ENCODE data around the gene LRCH3. TPM values are rescaled to one million over a fixed set of nuclear protein-coding genes. Genes with fewer than 3 reads are reported as not detected.

LRCH3 gene
- total RNA-seq, 1 experiment from 2014 or later = 164 TPM

- H3K27me3 ChIP-seq (ENCODE audit: low read length) = no peaks in the 10 kb centered on the region
- no peaks in the 10 kb centered on the region for H3K9me3 ChIP-seq (ENCODE audit: low read length)
- DNase-seq = no peak
- no peak overlapping the region for H3K4me3 ChIP-seq (ENCODE audit: low read length)
- H3K4me2 ChIP-seq (ENCODE audit: low read depth, low read length, poor library complexity, severe bottlenecking) = no peak overlapping the region
- H3K27ac ChIP-seq (ENCODE audit: low read length) = no peak overlapping the region
- no peak overlapping the region for H3K9ac ChIP-seq (ENCODE audit: low read length)
- no peaks in the 10 kb centered on the region for H3K9me2 ChIP-seq (replicated peaks; ENCODE audit: insufficient read depth, low read length)
- H4K20me1 ChIP-seq (ENCODE audit: insufficient read depth, low read depth, low read length) = no peaks in the 10 kb centered on the region
- H2AFZ ChIP-seq (ENCODE audit: low read length) = no peak overlapping the region
- no peaks in the 10 kb centered on the region for H3K4me1 ChIP-seq (ENCODE audit: low read length)
- H3K36me3 ChIP-seq (ENCODE audit: insufficient read depth, low read length) = peaks cover 54% of the 10 kb centered on the region
- H3K79me2 ChIP-seq (ENCODE audit: low read length) = peaks cover 24% of the 10 kb centered on the region; the same call in 1 of the 2 replicates
These were observed 39.4 kb downstream of the LRCH3 start for GRCh38 chr3:197830308-197830966.

- H3K79me2 ChIP-seq (ENCODE audit: low read length) = peaks cover 26% of the 10 kb centered on the region
- H3K9me3 ChIP-seq (ENCODE audit: low read length) = no peaks in the 10 kb centered on the region
- H4K20me1 ChIP-seq (ENCODE audit: insufficient read depth, low read depth, low read length) = no peaks in the 10 kb centered on the region
- no peaks in the 10 kb centered on the region for H3K4me1 ChIP-seq (ENCODE audit: low read length)
- DNase-seq = no peak
- no peak overlapping the region for H3K9ac ChIP-seq (ENCODE audit: low read length)
- H3K9me2 ChIP-seq (replicated peaks; ENCODE audit: insufficient read depth, low read length) = no peaks in the 10 kb centered on the region
- H3K27ac ChIP-seq (ENCODE audit: low read length) = no peak overlapping the region
- H3K4me2 ChIP-seq (ENCODE audit: low read depth, low read length, poor library complexity, severe bottlenecking) = no peak overlapping the region
- no peak overlapping the region for H2AFZ ChIP-seq (ENCODE audit: low read length)
- peaks cover 59% of the 10 kb centered on the region for H3K36me3 ChIP-seq (ENCODE audit: insufficient read depth, low read length)
- no peaks in the 10 kb centered on the region for H3K27me3 ChIP-seq (ENCODE audit: low read length)
- no peak overlapping the region for H3K4me3 ChIP-seq (ENCODE audit: low read length)
These were observed 39.9 kb downstream of the LRCH3 start for GRCh38 chr3:197830967-197831313.

- H3K79me2 ChIP-seq (ENCODE audit: low read length) = peaks cover 33% of the 10 kb centered on the region
- DNase-seq = no peak
- no peak overlapping the region for H3K4me3 ChIP-seq (ENCODE audit: low read length)
- no peaks in the 10 kb centered on the region for H4K20me1 ChIP-seq (ENCODE audit: insufficient read depth, low read depth, low read length)
- no peak overlapping the region for H3K9ac ChIP-seq (ENCODE audit: low read length)
- H3K9me3 ChIP-seq (ENCODE audit: low read length) = no peaks in the 10 kb centered on the region
- no peaks in the 10 kb centered on the region for H3K9me2 ChIP-seq (replicated peaks; ENCODE audit: insufficient read depth, low read length)
- no peak overlapping the region for H3K4me2 ChIP-seq (ENCODE audit: low read depth, low read length, poor library complexity, severe bottlenecking)
- no peak overlapping the region for H2AFZ ChIP-seq (ENCODE audit: low read length)
- H3K4me1 ChIP-seq (ENCODE audit: low read length) = no peaks in the 10 kb centered on the region
- peaks cover 61% of the 10 kb centered on the region for H3K36me3 ChIP-seq (ENCODE audit: insufficient read depth, low read length)
- no peak overlapping the region for H3K27ac ChIP-seq (ENCODE audit: low read length)
- H3K27me3 ChIP-seq (ENCODE audit: low read length) = no peaks in the 10 kb centered on the region
These were observed 43.1 kb downstream of the LRCH3 start for GRCh38 chr3:197833930-197834715.

GRCh38 chr3:197835509-197835908, 44.5 kb downstream of the LRCH3 start:
- Histone ChIP-seq H3K36me3 (ENCODE audit: insufficient read depth, low read length) (peaks cover 68% of the 10 kb centered on the region), H4K20me1 (ENCODE audit: insufficient read depth, low read depth, low read length) (no peaks in the 10 kb centered on the region), H3K4me3 (ENCODE audit: low read length) (no peak overlapping the region), H3K4me2 (ENCODE audit: low read depth, low read length, poor library complexity, severe bottlenecking) (no peak overlapping the region), H3K27ac (ENCODE audit: low read length) (no peak overlapping the region), H3K9me2 (replicated peaks; ENCODE audit: insufficient read depth, low read length) (no peaks in the 10 kb centered on the region), H3K79me2 (ENCODE audit: low read length) (peaks cover 33% of the 10 kb centered on the region), H3K9ac (ENCODE audit: low read length) (no peak overlapping the region), H3K27me3 (ENCODE audit: low read length) (no peaks in the 10 kb centered on the region), H3K9me3 (ENCODE audit: low read length) (no peaks in the 10 kb centered on the region), H2AFZ (ENCODE audit: low read length) (no peak overlapping the region), H3K4me1 (ENCODE audit: low read length) (no peaks in the 10 kb centered on the region)
- no peak for DNase-seq

GRCh38 chr3:197836244-197836643, 45.2 kb downstream of the LRCH3 start:
- H3K9ac ChIP-seq (ENCODE audit: low read length) = no peak overlapping the region

GRCh38 chr3:197837282-197837681, 46.2 kb downstream of the LRCH3 start:
- no peak overlapping the region for H3K4me3 ChIP-seq (ENCODE audit: low read length)
- H3K36me3 ChIP-seq (ENCODE audit: insufficient read depth, low read length) = peaks cover 76% of the 10 kb centered on the region
- H4K20me1 ChIP-seq (ENCODE audit: insufficient read depth, low read depth, low read length) = no peaks in the 10 kb centered on the region
- H3K27ac ChIP-seq (ENCODE audit: low read length) = no peak overlapping the region
- H3K4me1 ChIP-seq (ENCODE audit: low read length) = no peaks in the 10 kb centered on the region
- DNase-seq = no peak
- H3K9me2 ChIP-seq (replicated peaks; ENCODE audit: insufficient read depth, low read length) = no peaks in the 10 kb centered on the region
- H3K4me2 ChIP-seq (ENCODE audit: low read depth, low read length, poor library complexity, severe bottlenecking) = no peak overlapping the region
- H3K9me3 ChIP-seq (ENCODE audit: low read length) = no peaks in the 10 kb centered on the region
- no peak overlapping the region for H2AFZ ChIP-seq (ENCODE audit: low read length)
- no peaks in the 10 kb centered on the region for H3K27me3 ChIP-seq (ENCODE audit: low read length)
- H3K9ac ChIP-seq (ENCODE audit: low read length) = no peak overlapping the region
- peaks cover 43% of the 10 kb centered on the region for H3K79me2 ChIP-seq (ENCODE audit: low read length)

More at GRCh38 chr3:197836244-197836643, 45.2 kb downstream of the LRCH3 start:
- peaks cover 72% of the 10 kb centered on the region for H3K36me3 ChIP-seq (ENCODE audit: insufficient read depth, low read length)
- DNase-seq = no peak
- no peaks in the 10 kb centered on the region for H3K4me1 ChIP-seq (ENCODE audit: low read length)
- no peaks in the 10 kb centered on the region for H3K9me2 ChIP-seq (replicated peaks; ENCODE audit: insufficient read depth, low read length)
- no peak overlapping the region for H3K27ac ChIP-seq (ENCODE audit: low read length)
- H3K4me3 ChIP-seq (ENCODE audit: low read length) = no peak overlapping the region
- H2AFZ ChIP-seq (ENCODE audit: low read length) = no peak overlapping the region
- no peaks in the 10 kb centered on the region for H3K27me3 ChIP-seq (ENCODE audit: low read length)
- H3K9me3 ChIP-seq (ENCODE audit: low read length) = no peaks in the 10 kb centered on the region
- H4K20me1 ChIP-seq (ENCODE audit: insufficient read depth, low read depth, low read length) = no peaks in the 10 kb centered on the region
- H3K79me2 ChIP-seq (ENCODE audit: low read length) = peaks cover 39% of the 10 kb centered on the region
- H3K4me2 ChIP-seq (ENCODE audit: low read depth, low read length, poor library complexity, severe bottlenecking) = no peak overlapping the region

- Histone ChIP-seq H3K9me2 (replicated peaks; ENCODE audit: insufficient read depth, low read length) (no peaks in the 10 kb centered on the region), H3K9ac (ENCODE audit: low read length) (no peak overlapping the region), H3K27ac (ENCODE audit: low read length) (no peak overlapping the region), H4K20me1 (ENCODE audit: insufficient read depth, low read depth, low read length) (no peaks in the 10 kb centered on the region), H3K9me3 (ENCODE audit: low read length) (no peaks in the 10 kb centered on the region), H3K4me2 (ENCODE audit: low read depth, low read length, poor library complexity, severe bottlenecking) (no peak overlapping the region), H2AFZ (ENCODE audit: low read length) (no peak overlapping the region), H3K4me3 (ENCODE audit: low read length) (no peak overlapping the region), H3K27me3 (ENCODE audit: low read length) (no peaks in the 10 kb centered on the region), H3K79me2 (ENCODE audit: low read length) (peaks cover 26% of the 10 kb centered on the region), H3K36me3 (ENCODE audit: insufficient read depth, low read length) (peaks cover 63% of the 10 kb centered on the region), H3K4me1 (ENCODE audit: low read length) (no peaks in the 10 kb centered on the region)
- DNase-seq = no peak
These were observed 50.7 kb downstream of the LRCH3 start for GRCh38 chr3:197841789-197842188.

- H3K4me2 ChIP-seq (ENCODE audit: low read depth, low read length, poor library complexity, severe bottlenecking) = no peak overlapping the region
- H3K27me3 ChIP-seq (ENCODE audit: low read length) = no peaks in the 10 kb centered on the region
- peaks cover 69% of the 10 kb centered on the region for H3K36me3 ChIP-seq (ENCODE audit: insufficient read depth, low read length)
- no peak overlapping the region for H2AFZ ChIP-seq (ENCODE audit: low read length)
- no peak overlapping the region for H3K9ac ChIP-seq (ENCODE audit: low read length)
- no peak for DNase-seq
- no peaks in the 10 kb centered on the region for H3K9me3 ChIP-seq (ENCODE audit: low read length)
- no peak overlapping the region for H3K4me3 ChIP-seq (ENCODE audit: low read length)
- H3K4me1 ChIP-seq (ENCODE audit: low read length) = peaks cover 17% of the 10 kb centered on the region
- H3K27ac ChIP-seq (ENCODE audit: low read length) = no peak overlapping the region
- no peaks in the 10 kb centered on the region for H4K20me1 ChIP-seq (ENCODE audit: insufficient read depth, low read depth, low read length)
- H3K79me2 ChIP-seq (ENCODE audit: low read length) = peaks cover 25% of the 10 kb centered on the region
- no peaks in the 10 kb centered on the region for H3K9me2 ChIP-seq (replicated peaks; ENCODE audit: insufficient read depth, low read length)
These were observed 55.4 kb downstream of the LRCH3 start for GRCh38 chr3:197846491-197846890.

Measured in Karpas-422 (cell line).